ENCODE measurements around the gene C2orf76. TPM values are rescaled to one million over a fixed set of nuclear protein-coding genes. Genes with fewer than 3 reads are reported as not detected.

C2orf76 gene
- polyA plus RNA-seq, 1 of the 3 experiments (the other 2 are of a cell fraction) = 6.0 TPM

DNA sequence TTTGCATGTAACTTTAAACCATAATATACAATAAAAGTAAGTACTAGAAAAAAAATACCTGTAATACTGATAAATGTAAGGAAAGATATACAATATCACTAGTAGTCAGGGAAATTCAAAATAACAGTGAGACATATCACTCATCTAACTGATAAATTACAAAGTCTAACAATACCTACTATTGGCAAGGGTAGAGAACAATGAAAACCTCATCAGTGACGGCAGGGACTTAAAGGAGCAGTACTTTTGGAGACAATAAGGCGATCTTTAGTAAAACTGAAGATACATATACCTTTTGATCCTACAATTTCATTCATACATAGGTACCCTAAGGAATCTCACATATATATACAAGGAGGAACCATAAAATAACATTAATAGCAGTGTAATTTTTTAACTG, 24.9 kb downstream of the C2orf76 start:
- no peaks in the 10 kb centered on the region for H3K27me3 ChIP-seq (ENCODE audit: insufficient read depth)
- CTCF ChIA-PET = no interaction called here
- no peak for DNase-seq
- TF ChIP-seq, protein P1, sequence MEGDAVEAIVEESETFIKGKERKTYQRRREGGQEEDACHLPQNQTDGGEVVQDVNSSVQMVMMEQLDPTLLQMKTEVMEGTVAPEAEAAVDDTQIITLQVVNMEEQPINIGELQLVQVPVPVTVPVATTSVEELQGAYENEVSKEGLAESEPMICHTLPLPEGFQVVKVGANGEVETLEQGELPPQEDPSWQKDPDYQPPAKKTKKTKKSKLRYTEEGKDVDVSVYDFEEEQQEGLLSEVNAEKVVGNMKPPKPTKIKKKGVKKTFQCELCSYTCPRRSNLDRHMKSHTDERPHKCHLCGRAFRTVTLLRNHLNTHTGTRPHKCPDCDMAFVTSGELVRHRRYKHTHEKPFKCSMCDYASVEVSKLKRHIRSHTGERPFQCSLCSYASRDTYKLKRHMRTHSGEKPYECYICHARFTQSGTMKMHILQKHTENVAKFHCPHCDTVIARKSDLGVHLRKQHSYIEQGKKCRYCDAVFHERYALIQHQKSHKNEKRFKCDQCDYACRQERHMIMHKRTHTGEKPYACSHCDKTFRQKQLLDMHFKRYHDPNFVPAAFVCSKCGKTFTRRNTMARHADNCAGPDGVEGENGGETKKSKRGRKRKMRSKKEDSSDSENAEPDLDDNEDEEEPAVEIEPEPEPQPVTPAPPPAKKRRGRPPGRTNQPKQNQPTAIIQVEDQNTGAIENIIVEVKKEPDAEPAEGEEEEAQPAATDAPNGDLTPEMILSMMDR (IDR thresholded peaks at IDR 0.05) = no peak
- no peak for TF ChIP-seq GATA2 (CRISPR knock-in tag; IDR thresholded peaks at IDR 0.05)
- TF ChIP-seq, protein P2, sequence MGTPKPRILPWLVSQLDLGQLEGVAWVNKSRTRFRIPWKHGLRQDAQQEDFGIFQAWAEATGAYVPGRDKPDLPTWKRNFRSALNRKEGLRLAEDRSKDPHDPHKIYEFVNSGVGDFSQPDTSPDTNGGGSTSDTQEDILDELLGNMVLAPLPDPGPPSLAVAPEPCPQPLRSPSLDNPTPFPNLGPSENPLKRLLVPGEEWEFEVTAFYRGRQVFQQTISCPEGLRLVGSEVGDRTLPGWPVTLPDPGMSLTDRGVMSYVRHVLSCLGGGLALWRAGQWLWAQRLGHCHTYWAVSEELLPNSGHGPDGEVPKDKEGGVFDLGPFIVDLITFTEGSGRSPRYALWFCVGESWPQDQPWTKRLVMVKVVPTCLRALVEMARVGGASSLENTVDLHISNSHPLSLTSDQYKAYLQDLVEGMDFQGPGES (IDR thresholded peaks at IDR 0.05; ENCODE audit: low read depth, low read length) = no peak
- no peak for TF ChIP-seq JUND (IDR thresholded peaks at IDR 0.05)
- no peak for TF ChIP-seq EP300 (IDR thresholded peaks at IDR 0.05; ENCODE audit: borderline replicate concordance in 1 of 2, low read depth in 1 of 2, low read length in 1 of 2)
- TF ChIP-seq, protein P3, sequence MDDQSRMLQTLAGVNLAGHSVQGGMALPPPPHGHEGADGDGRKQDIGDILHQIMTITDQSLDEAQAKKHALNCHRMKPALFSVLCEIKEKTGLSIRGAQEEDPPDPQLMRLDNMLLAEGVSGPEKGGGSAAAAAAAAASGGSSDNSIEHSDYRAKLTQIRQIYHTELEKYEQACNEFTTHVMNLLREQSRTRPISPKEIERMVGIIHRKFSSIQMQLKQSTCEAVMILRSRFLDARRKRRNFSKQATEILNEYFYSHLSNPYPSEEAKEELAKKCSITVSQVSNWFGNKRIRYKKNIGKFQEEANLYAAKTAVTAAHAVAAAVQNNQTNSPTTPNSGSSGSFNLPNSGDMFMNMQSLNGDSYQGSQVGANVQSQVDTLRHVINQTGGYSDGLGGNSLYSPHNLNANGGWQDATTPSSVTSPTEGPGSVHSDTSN (IDR thresholded peaks at IDR 0.05) = no peak
- TF ChIP-seq TEAD4 (IDR thresholded peaks at IDR 0.05; ENCODE audit: borderline replicate concordance, insufficient read depth) = no peak
- TF ChIP-seq FOXJ3 (CRISPR knock-in tag; IDR thresholded peaks at IDR 0.05) = no peak
- TF ChIP-seq FOSL2 (IDR thresholded peaks at IDR 0.05; ENCODE audit: borderline replicate concordance, low read depth) = no peak
- no peak for TF ChIP-seq MEF2A (IDR thresholded peaks at IDR 0.05; ENCODE audit: borderline replicate concordance, low read depth)
- TF ChIP-seq TCF12 (IDR thresholded peaks at IDR 0.05) = no peak
- H3K27ac ChIP-seq (ENCODE audit: low read depth in 2 of 2, low read length in 1 of 2) = no peak overlapping the region
- POLR2A ChIA-PET = no interaction called here
- H4K20me1 ChIP-seq (ENCODE audit: insufficient read depth) = no peaks in the 10 kb centered on the region
- H3K36me3 ChIP-seq (replicated peaks in 1 of 2; ENCODE audit: control insufficient read depth in 1 of 2, insufficient read depth in 2 of 2, low read length in 1 of 2) = no peaks in the 10 kb centered on the region
- no peak overlapping the region for H2AFZ ChIP-seq (ENCODE audit: low read depth)
- 90% methylated on average over 2 of the region's 2 CpGs for WGBS (ENCODE audit: low lambda C conversion rate)
- H3K9ac ChIP-seq = no peak overlapping the region
- H3F3A ChIP-seq (replicated peaks; ENCODE audit: insufficient read depth) = no peaks in the 10 kb centered on the region
- H3K4me2 ChIP-seq = no peak overlapping the region
- H3K9me3 ChIP-seq = no peaks in the 10 kb centered on the region
- H3K4me3 ChIP-seq (ENCODE audit: low read depth in 2 of 2, low read length in 1 of 2) = no peak overlapping the region
- H3K4me1 ChIP-seq (ENCODE audit: control insufficient read depth in 1 of 2, insufficient read depth in 2 of 2, low read depth in 1 of 2, low read length in 1 of 2) = peaks cover 0 to 6% of the 10 kb centered on the region in 2 experiments; a peak in 2 of 4 replicates
- no peaks in the 10 kb centered on the region for H3K79me2 ChIP-seq (ENCODE audit: insufficient read depth)
- no peaks in the 10 kb centered on the region for H3K9me2 ChIP-seq

DNA sequence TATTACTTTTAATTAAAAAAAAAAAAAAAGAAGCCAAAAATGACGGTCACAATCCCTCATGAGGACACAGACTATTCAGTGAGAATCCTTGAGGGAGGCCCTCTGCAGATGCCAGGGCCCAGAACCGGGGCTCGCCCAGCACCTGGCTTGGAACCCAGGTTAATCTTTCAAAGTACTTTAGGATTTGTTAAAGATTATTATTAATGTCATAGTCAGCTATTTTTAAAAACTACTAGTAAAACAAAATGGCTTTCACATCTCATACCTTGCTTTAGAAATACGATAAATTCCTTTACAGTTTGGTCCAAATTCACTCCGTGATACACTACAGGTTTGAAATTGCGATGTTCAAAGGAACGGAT, 27.1 kb downstream of the C2orf76 start:
- CTCF ChIA-PET = interaction anchor here (1.9 kb wide), 1 partner anchor 11 kb away, joined by 7 read pairs; no protein-coding TSS in a partner anchor
- no peaks in the 10 kb centered on the region for H3F3A ChIP-seq (replicated peaks; ENCODE audit: insufficient read depth)
- H3K4me3 ChIP-seq (ENCODE audit: low read depth in 2 of 2, low read length in 1 of 2) = no peak overlapping the region
- H3K27ac ChIP-seq (ENCODE audit: low read depth in 2 of 2, low read length in 1 of 2) = no peak overlapping the region
- H3K36me3 ChIP-seq (replicated peaks in 1 of 2; ENCODE audit: control insufficient read depth in 1 of 2, insufficient read depth in 2 of 2, low read length in 1 of 2) = no peaks in the 10 kb centered on the region
- H2AFZ ChIP-seq (ENCODE audit: low read depth) = no peak overlapping the region
- H3K4me2 ChIP-seq = no peak overlapping the region
- no peaks in the 10 kb centered on the region for H3K9me3 ChIP-seq
- H4K20me1 ChIP-seq (ENCODE audit: insufficient read depth) = no peaks in the 10 kb centered on the region
- WGBS (ENCODE audit: low lambda C conversion rate) = 91% methylated on average over 7 of the region's 7 CpGs
- H3K4me1 ChIP-seq (ENCODE audit: control insufficient read depth in 1 of 2, insufficient read depth in 2 of 2, low read depth in 1 of 2, low read length in 1 of 2) = peaks cover 0 to 6% of the 10 kb centered on the region in 2 experiments; a peak in 2 of 4 replicates
- POLR2A ChIA-PET = no interaction called here
- TF ChIP-seq, protein P4, sequence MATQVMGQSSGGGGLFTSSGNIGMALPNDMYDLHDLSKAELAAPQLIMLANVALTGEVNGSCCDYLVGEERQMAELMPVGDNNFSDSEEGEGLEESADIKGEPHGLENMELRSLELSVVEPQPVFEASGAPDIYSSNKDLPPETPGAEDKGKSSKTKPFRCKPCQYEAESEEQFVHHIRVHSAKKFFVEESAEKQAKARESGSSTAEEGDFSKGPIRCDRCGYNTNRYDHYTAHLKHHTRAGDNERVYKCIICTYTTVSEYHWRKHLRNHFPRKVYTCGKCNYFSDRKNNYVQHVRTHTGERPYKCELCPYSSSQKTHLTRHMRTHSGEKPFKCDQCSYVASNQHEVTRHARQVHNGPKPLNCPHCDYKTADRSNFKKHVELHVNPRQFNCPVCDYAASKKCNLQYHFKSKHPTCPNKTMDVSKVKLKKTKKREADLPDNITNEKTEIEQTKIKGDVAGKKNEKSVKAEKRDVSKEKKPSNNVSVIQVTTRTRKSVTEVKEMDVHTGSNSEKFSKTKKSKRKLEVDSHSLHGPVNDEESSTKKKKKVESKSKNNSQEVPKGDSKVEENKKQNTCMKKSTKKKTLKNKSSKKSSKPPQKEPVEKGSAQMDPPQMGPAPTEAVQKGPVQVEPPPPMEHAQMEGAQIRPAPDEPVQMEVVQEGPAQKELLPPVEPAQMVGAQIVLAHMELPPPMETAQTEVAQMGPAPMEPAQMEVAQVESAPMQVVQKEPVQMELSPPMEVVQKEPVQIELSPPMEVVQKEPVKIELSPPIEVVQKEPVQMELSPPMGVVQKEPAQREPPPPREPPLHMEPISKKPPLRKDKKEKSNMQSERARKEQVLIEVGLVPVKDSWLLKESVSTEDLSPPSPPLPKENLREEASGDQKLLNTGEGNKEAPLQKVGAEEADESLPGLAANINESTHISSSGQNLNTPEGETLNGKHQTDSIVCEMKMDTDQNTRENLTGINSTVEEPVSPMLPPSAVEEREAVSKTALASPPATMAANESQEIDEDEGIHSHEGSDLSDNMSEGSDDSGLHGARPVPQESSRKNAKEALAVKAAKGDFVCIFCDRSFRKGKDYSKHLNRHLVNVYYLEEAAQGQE (IDR thresholded peaks at IDR 0.05; ENCODE audit: low read depth, low read length) = no peak
- TF ChIP-seq MXI1 (IDR thresholded peaks at IDR 0.05; ENCODE audit: low read depth, low read length) (no peak), NFIC (IDR thresholded peaks at IDR 0.05; ENCODE audit: borderline replicate concordance) (no peak), RXRA (IDR thresholded peaks at IDR 0.05; ENCODE audit: borderline replicate concordance, low read depth) (no peak), TEAD4 (IDR thresholded peaks at IDR 0.05; ENCODE audit: borderline replicate concordance, insufficient read depth) (no peak), MEF2A (IDR thresholded peaks at IDR 0.05; ENCODE audit: borderline replicate concordance, low read depth) (no peak), EP300 (IDR thresholded peaks at IDR 0.05; ENCODE audit: borderline replicate concordance in 1 of 2, low read depth in 1 of 2, low read length in 1 of 2) (no peak)
- TF ChIP-seq, protein P5, sequence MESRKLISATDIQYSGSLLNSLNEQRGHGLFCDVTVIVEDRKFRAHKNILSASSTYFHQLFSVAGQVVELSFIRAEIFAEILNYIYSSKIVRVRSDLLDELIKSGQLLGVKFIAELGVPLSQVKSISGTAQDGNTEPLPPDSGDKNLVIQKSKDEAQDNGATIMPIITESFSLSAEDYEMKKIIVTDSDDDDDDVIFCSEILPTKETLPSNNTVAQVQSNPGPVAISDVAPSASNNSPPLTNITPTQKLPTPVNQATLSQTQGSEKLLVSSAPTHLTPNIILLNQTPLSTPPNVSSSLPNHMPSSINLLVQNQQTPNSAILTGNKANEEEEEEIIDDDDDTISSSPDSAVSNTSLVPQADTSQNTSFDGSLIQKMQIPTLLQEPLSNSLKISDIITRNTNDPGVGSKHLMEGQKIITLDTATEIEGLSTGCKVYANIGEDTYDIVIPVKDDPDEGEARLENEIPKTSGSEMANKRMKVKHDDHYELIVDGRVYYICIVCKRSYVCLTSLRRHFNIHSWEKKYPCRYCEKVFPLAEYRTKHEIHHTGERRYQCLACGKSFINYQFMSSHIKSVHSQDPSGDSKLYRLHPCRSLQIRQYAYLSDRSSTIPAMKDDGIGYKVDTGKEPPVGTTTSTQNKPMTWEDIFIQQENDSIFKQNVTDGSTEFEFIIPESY (IDR thresholded peaks at IDR 0.05; ENCODE audit: borderline replicate concordance, low read depth) = no peak
- TF ChIP-seq, protein P6, sequence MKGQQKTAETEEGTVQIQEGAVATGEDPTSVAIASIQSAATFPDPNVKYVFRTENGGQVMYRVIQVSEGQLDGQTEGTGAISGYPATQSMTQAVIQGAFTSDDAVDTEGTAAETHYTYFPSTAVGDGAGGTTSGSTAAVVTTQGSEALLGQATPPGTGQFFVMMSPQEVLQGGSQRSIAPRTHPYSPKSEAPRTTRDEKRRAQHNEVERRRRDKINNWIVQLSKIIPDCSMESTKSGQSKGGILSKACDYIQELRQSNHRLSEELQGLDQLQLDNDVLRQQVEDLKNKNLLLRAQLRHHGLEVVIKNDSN (IDR thresholded peaks at IDR 0.05; ENCODE audit: borderline replicate concordance, low read depth) = no peak
- no peak overlapping the region for H3K9ac ChIP-seq
- H3K27me3 ChIP-seq (ENCODE audit: insufficient read depth) = no peaks in the 10 kb centered on the region
- H3K79me2 ChIP-seq (ENCODE audit: insufficient read depth) = no peaks in the 10 kb centered on the region
- H3K9me2 ChIP-seq = no peaks in the 10 kb centered on the region
- no peak for DNase-seq
